ENCODE measurements around the gene RNPS1.

Gene RNPS1

DNA sequence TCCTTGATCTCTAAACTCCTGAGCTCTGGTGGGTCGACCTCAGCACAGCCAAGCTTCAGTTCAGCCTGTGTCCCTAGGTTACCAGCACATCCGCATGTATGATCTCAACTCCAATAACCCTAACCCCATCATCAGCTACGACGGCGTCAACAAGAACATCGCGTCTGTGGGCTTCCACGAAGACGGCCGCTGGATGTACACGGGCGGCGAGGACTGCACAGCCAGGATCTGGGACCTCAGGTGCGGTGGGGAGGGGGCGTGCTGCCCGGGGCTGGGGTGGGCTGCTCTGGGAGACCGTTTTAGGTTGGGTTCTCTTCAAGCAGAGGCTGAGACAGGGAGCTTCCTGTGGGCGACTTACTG, 61.5 kb downstream of the RNPS1 start:
- TF ChIP-seq USF1 (IDR thresholded peaks at IDR 0.05), result no peak
- TF ChIP-seq REST (IDR thresholded peaks at IDR 0.05; ENCODE audit: low read depth), result no peak
- no peak for TF ChIP-seq ZBTB7A (IDR thresholded peaks at IDR 0.05; ENCODE audit: low read depth)
- no peak for TF ChIP-seq TAF1 (IDR thresholded peaks at IDR 0.05; ENCODE audit: low read depth)
- no peak for TF ChIP-seq FOXM1 (IDR thresholded peaks at IDR 0.05; ENCODE audit: borderline replicate concordance, low read depth)
- TF ChIP-seq TEAD4 (IDR thresholded peaks at IDR 0.05), result no peak
- TF ChIP-seq CEBPB (IDR thresholded peaks at IDR 0.05), result no peak

DNA sequence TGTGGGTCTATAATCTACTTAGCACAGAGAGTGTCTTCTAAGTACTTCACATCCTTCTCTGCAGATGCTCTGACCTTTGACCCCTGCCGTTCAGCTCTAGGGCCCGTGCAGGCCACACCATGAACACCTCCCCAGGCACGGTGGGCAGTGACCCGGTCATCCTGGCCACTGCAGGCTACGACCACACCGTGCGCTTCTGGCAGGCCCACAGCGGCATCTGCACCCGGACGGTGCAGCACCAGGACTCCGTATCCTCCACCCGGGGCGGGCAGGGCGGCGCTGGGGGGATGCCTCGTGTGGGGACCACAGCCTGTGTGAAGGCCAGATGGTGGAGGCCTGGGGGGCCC, 62.0 kb downstream of the RNPS1 start:
- TF ChIP-seq ZBTB7A (IDR thresholded peaks at IDR 0.05; ENCODE audit: low read depth), result no peak
- TF ChIP-seq TEAD4 (IDR thresholded peaks at IDR 0.05), result no peak
- no peak for TF ChIP-seq USF1 (IDR thresholded peaks at IDR 0.05)
- no peak for TF ChIP-seq TAF1 (IDR thresholded peaks at IDR 0.05; ENCODE audit: low read depth)
- TF ChIP-seq CEBPB (IDR thresholded peaks at IDR 0.05), result no peak
- no peak for TF ChIP-seq EGR1 (IDR thresholded peaks at IDR 0.05)
- no peak for TF ChIP-seq CREB1 (IDR thresholded peaks at IDR 0.05; ENCODE audit: low read depth)
- TF ChIP-seq, protein P1, sequence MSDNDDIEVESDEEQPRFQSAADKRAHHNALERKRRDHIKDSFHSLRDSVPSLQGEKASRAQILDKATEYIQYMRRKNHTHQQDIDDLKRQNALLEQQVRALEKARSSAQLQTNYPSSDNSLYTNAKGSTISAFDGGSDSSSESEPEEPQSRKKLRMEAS (IDR thresholded peaks at IDR 0.05), result no peak
- TF ChIP-seq TCF12 (IDR thresholded peaks at IDR 0.05; ENCODE audit: low read depth), result no peak
- no peak for TF ChIP-seq FOXM1 (IDR thresholded peaks at IDR 0.05; ENCODE audit: borderline replicate concordance, low read depth)
- TF ChIP-seq NFIC (IDR thresholded peaks at IDR 0.05), result no peak
- TF ChIP-seq RAD21 (IDR thresholded peaks at IDR 0.05; ENCODE audit: low read depth), result no peak
- no peak for TF ChIP-seq YY1 (IDR thresholded peaks at IDR 0.05; ENCODE audit: low read depth)
- TF ChIP-seq REST (IDR thresholded peaks at IDR 0.05; ENCODE audit: low read depth), result no peak
- TF ChIP-seq EP300 (IDR thresholded peaks at IDR 0.05; ENCODE audit: borderline replicate concordance), result no peak

DNA sequence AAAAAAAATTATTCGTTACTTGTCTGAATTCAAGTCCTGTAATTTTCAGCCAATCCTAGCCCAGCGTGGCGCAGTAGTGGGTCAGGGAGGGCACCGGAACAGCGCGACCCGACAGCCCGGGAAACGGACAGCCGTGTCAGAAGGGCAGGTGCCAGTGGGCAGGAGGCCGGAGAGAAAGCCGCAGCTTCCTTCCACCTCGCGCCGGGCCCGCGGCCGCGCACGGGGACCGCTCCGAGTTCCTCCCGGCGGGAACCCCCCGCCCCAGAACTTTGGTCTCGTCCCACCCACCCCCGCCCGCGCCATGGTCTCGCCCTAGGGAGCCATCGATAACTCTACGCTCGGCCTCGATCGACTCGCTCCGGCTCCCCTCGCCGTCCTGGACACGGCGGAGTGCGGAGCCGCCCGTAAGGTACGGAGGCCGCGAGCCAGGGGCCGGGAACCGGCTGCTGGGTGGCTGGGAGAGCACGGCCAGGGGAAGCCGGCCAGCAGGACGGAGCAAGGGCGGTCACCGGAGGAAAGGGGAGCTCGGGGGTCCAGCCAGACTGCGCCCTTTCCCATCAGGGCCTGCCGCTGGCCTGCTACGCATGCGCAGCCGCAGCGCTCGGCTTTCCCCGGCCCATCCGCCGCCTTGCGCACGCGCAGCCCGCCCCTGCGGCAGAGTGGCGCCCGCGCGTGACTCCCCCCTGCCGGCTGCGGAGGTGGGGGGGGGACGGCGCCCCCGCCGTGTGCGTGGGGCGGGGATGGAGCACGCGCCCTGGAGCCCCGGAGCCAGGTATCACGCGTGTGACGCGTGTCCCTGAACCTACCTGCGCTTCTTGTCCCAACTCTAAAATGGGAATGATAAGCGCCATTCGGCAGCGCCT, 62.6 kb downstream of the RNPS1 start, which contains the start of gene MLST8:
Gene MLST8 (plus strand): TSS at position 351 of the 863 bp plus-strand sequence. CDS start 632 bp downstream, outside the sequence.
- 0 out of 2 replicates have a peak, but pooled peaks have one; percentile 1 for TF ChIP-seq TEAD4 (IDR thresholded peaks at IDR 0.05)
- TF ChIP-seq NFIC (IDR thresholded peaks at IDR 0.05), result no peak
- TF ChIP-seq TCF12 (IDR thresholded peaks at IDR 0.05; ENCODE audit: low read depth), result peak; percentile 62
- no peak for TF ChIP-seq FOXM1 (IDR thresholded peaks at IDR 0.05; ENCODE audit: borderline replicate concordance, low read depth)
- peak; percentile 84 for TF ChIP-seq YY1 (IDR thresholded peaks at IDR 0.05; ENCODE audit: low read depth)
- TF ChIP-seq EGR1 (IDR thresholded peaks at IDR 0.05), result peak; percentile 90
- peak; percentile 1; the same call in 1 of the 2 replicates for TF ChIP-seq CEBPB (IDR thresholded peaks at IDR 0.05)
- no peak for TF ChIP-seq REST (IDR thresholded peaks at IDR 0.05; ENCODE audit: low read depth)
- TF ChIP-seq ZBTB7A (IDR thresholded peaks at IDR 0.05; ENCODE audit: low read depth), result no peak
- 0 out of 2 replicates have a peak, but pooled peaks have one; percentile 18 for TF ChIP-seq CREB1 (IDR thresholded peaks at IDR 0.05; ENCODE audit: low read depth)
- peak; percentile 74 for TF ChIP-seq USF1 (IDR thresholded peaks at IDR 0.05)
- TF ChIP-seq EP300 (IDR thresholded peaks at IDR 0.05; ENCODE audit: borderline replicate concordance), result peak; percentile 42
- peak; percentile 89 for TF ChIP-seq TAF1 (IDR thresholded peaks at IDR 0.05; ENCODE audit: low read depth)
- TF ChIP-seq, protein P1 (IDR thresholded peaks at IDR 0.05), result peak; percentile 67; the same call in 1 of the 2 replicates
- TF ChIP-seq RAD21 (IDR thresholded peaks at IDR 0.05; ENCODE audit: low read depth), result no peak

All from Ishikawa (cell line).